ENCODE results near the gene PHF21A. TPM values are rescaled to one million over a fixed set of nuclear protein-coding genes. Genes with fewer than 3 reads are reported as not detected.

PHF21A gene
- total RNA-seq (2021; fragmentation: NEBNext Ultra II Directional; extraction: Animal tissue kit (Norgen Biotek cat#: 25700)) (33.2 and 40.3 TPM in 2 replicates), polyA plus RNA-seq (2011; rRNA removed) (16.3 and 17.6 TPM in 2 replicates), polyA minus RNA-seq (2011; rRNA and poly(A)+ RNA removed) (18.9 and 24.2 TPM in 2 replicates)
- polyA plus RNA-seq (2011; cell fraction: cytosol; rRNA removed), result 18.9 TPM
- 44.4 TPM for polyA plus RNA-seq (2011; cell fraction: nucleus; rRNA removed)
- 25.0 to 33.7 TPM (median 30.8 TPM) in 4 replicates for polyA plus RNA-seq (2012, experiment 1 of 2)
- 5.2 TPM for polyA plus RNA-seq (2012, experiment 2 of 2)
- polyA plus RNA-seq (2013, experiment 1 of 2), result 25.7 TPM
- polyA plus RNA-seq (2013, experiment 2 of 2), result 23.9 TPM
- 15.0 TPM for polyA minus RNA-seq (2011; cell fraction: cytosol; rRNA and poly(A)+ RNA removed)
- polyA minus RNA-seq (2011; cell fraction: nucleus; rRNA and poly(A)+ RNA removed), result 32.8 TPM
- long read RNA-seq, experiment 1, partial matches to known transcripts, result 2 of 11 reads
- long read RNA-seq, experiment 1, other reads (novel, unspliced or antisense), result 8 of 11 reads
- long read RNA-seq, experiment 2, partial matches to known transcripts, result 0 of 9 reads
- long read RNA-seq, experiment 2, other reads (novel, unspliced or antisense), result 9 of 9 reads

DNA sequence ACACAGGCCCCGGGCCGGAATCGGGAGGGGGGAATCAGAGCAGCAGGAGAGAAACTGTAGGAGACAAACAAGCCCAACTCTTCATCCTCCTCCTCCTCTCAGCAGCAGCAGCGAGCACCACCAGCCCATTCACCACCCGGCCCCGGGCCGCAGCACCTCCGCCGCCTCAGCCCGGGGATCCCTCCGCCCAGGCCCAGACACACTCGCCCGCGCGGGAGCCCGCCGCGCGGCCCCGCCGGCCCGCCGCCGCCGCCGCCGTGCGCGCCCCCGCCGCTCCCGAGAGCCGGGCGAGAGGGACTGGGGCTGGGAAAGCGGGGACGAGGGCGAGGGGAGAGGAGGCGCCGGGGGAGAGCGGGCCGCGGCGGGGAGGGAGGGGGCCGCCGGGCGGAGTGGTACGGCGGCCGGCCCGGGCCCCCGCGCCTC is at the start of gene PHF21A:
PHF21A (minus strand) TSS at position 154 of the 423 bp plus-strand sequence. CDS start 37,235 bp downstream, outside the sequence.
- Histone ChIP-seq H4K5ac (ENCODE audit: insufficient read length, low read depth, low read length) (peak within 1 kb of the TSS; percentile 57), H3K4me2 (ENCODE audit: insufficient read depth in 1 of 2, low read depth in 2 of 2, low read length in 2 of 2) (peak within 1 kb of the TSS; percentile 82 to 93), H2AFZ (ENCODE audit: low read length) (no peak within 1 kb of the TSS), H2BK120ac (replicated peaks; ENCODE audit: low read depth, low read length) (no peak within 1 kb of the TSS), H3K18ac (ENCODE audit: extremely low read depth, low read length) (peak within 1 kb of the TSS; percentile 95), H3K79me1 (ENCODE audit: low read depth, low read length) (no peaks in the 10 kb centered on the region; the same call in 1 of the 2 replicates), H3K4ac (replicated peaks; ENCODE audit: insufficient read length, low read depth, low read length) (peak within 1 kb of the TSS; percentile 40), H2BK15ac (ENCODE audit: low read length) (peak within 1 kb of the TSS; percentile 81; the same call in 1 of the 2 replicates), H3K27ac (ENCODE audit: low read depth, low read length) (peak within 1 kb of the TSS; percentile 73; the same call in 1 of the 2 replicates), H2BK12ac (ENCODE audit: low read depth, low read length) (peak within 1 kb of the TSS; percentile 68), H3K23me2 (ENCODE audit: low read depth, low read length) (peaks cover 9% of the 10 kb centered on the region), H3K14ac (ENCODE audit: insufficient read length) (peak within 1 kb of the TSS; percentile 54), H4K8ac (ENCODE audit: extremely low read depth, insufficient read depth, low read length) (peak within 1 kb of the TSS; percentile 91), H3K4me1 (replicated peaks in 1 of 4; ENCODE audit: control insufficient read depth in 3 of 4, insufficient read depth in 4 of 4, low read length in 3 of 4) (peaks cover 0 to 6% (median 0%) of the 10 kb centered on the region in 4 experiments; a peak in 4 of 7 replicates), H3K9ac (replicated peaks in 1 of 4; ENCODE audit: extremely low read depth in 1 of 4, low read depth in 3 of 4, low read length in 3 of 4) (peak within 1 kb of the TSS; percentile 14 to 51 (median 34); a peak in 6 of 7 replicates), H3K23ac (ENCODE audit: insufficient read length) (no peak within 1 kb of the TSS), H2BK20ac (ENCODE audit: low read length) (no peak within 1 kb of the TSS), H2BK5ac (ENCODE audit: low read depth, low read length) (peak within 1 kb of the TSS; percentile 96), H4K91ac (replicated peaks; ENCODE audit: insufficient read length, low read length) (peak within 1 kb of the TSS; percentile 56), H2AK5ac (ENCODE audit: low read depth, low read length) (no peak within 1 kb of the TSS), H3K27me3 (replicated peaks in 1 of 4; ENCODE audit: control insufficient read depth in 3 of 4, extremely low read depth in 1 of 4, insufficient read depth in 3 of 4, low read length in 3 of 4) (no peaks in the 10 kb centered on the region), H3K4me3 (ENCODE audit: extremely low read depth in 1 of 4, insufficient read depth in 2 of 4, low read depth in 3 of 4, low read length in 4 of 4) (peak within 1 kb of the TSS; percentile 64 to 99 (median 79)), H3K36me3 (ENCODE audit: control insufficient read depth in 2 of 4, insufficient read depth in 4 of 4, low read length in 3 of 4) (no peaks in the 10 kb centered on the region), H4K20me1 (replicated peaks in 1 of 2; ENCODE audit: control insufficient read depth in 1 of 2, insufficient read depth in 2 of 2, low read length in 2 of 2) (no peaks in the 10 kb centered on the region), H3K79me2 (ENCODE audit: control insufficient read depth in 1 of 2, insufficient read depth in 2 of 2, low read length in 2 of 2) (peaks cover 0 to 35% of the 10 kb centered on the region in 2 experiments; a peak in 3 of 4 replicates), H3K9me3 (ENCODE audit: insufficient read depth in 2 of 2, low read depth in 1 of 2, low read length in 1 of 2) (no peaks in the 10 kb centered on the region), H3K56ac (replicated peaks; ENCODE audit: insufficient read length, low read depth, low read length) (peak within 1 kb of the TSS; percentile 87)
- no peak for FAIRE-seq
- WGBS, 2 experiments (ENCODE audit: extremely low coverage in 1 of 2, insufficient coverage in 1 of 2, insufficient read length in 1 of 2, insufficient replicate concordance in 2 of 2, low coverage in 1 of 2, low lambda C conversion rate in 2 of 2, missing lambda C conversion rate in 1 of 2), result 0% methylated on average over 1 of the region's 52 CpGs; no CpG with 5 or more reads in 1 of the 2 experiments
- DNase-seq (ENCODE audit: low read depth in 1 of 2, low spot score in 2 of 2), result peak; percentile 64 to 91
- ChIA-PET POLR2A (ENCODE audit: partially characterized antibody) (interaction anchor here (0.9 to 2.2 kb wide), 16 partner anchors 9 to 271 kb away, joined by 3 to 8 read pairs (median 4); partner anchors contain the start of genes CHRM4 and PEX16), CTCF (ENCODE audit: partially characterized antibody) (interaction anchor here (1.0 to 1.1 kb wide), 3 partner anchors 119 to 175 kb away, joined by 4 to 6 read pairs (median 4); no protein-coding TSS in a partner anchor)
- TF ChIP-seq, protein P1, sequence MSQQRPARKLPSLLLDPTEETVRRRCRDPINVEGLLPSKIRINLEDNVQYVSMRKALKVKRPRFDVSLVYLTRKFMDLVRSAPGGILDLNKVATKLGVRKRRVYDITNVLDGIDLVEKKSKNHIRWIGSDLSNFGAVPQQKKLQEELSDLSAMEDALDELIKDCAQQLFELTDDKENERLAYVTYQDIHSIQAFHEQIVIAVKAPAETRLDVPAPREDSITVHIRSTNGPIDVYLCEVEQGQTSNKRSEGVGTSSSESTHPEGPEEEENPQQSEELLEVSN (IDR thresholded peaks at IDR 0.05), result no peak
- no peak for TF ChIP-seq SIX5 (IDR thresholded peaks at IDR 0.05; ENCODE audit: low read depth, low read length)
- no peak for TF ChIP-seq POU5F1 (IDR thresholded peaks at IDR 0.05; ENCODE audit: low read depth, low read length)
- no peak for TF ChIP-seq CEBPB (IDR thresholded peaks at IDR 0.05; ENCODE audit: low read depth, low read length)
- no peak for TF ChIP-seq SAP30 (IDR thresholded peaks at IDR 0.05; ENCODE audit: insufficient read depth, insufficient replicate concordance, low read length)
- TF ChIP-seq BRCA1 (IDR thresholded peaks at IDR 0.05; ENCODE audit: low read depth, low read length), result no peak
- TF ChIP-seq FOSL1 (IDR thresholded peaks at IDR 0.05; ENCODE audit: insufficient read depth, low read depth, low read length), result no peak
- no peak for TF ChIP-seq TCF12 (IDR thresholded peaks at IDR 0.05; ENCODE audit: low read depth, low read length)
- no peak for TF ChIP-seq EP300 (IDR thresholded peaks at IDR 0.05; ENCODE audit: borderline replicate concordance in 1 of 2, low read depth in 2 of 2, low read length in 2 of 2)
